ENCODE results near the gene KRT7. TPM values are rescaled to one million over a fixed set of nuclear protein-coding genes. Genes with fewer than 3 reads are reported as not detected.
A peak's percentile ranks its signal among the peaks of the same experiment; 100 is the strongest.
"Not testable (repeated sequence)": the region's sequence is repeated elsewhere in the genome, so short reads cannot be mapped to it uniquely, and the experiment has no call there.

KRT7 gene
- total RNA-seq, 2 donors from 2014 or later, result 69.2 to 196 TPM

- WGBS, 2 donors, result 41 to 71% methylated on average over 2 of the region's 2 CpGs
- Histone ChIP-seq H3K4me1 (peaks cover 83% of the 10 kb centered on the region), H3K9me3 (no peaks in the 10 kb centered on the region), H3K4me3 (no peak overlapping the region), H3K36me3 (replicated peaks in 1 of 2; ENCODE audit: insufficient read depth in 1 of 2, low read depth in 2 of 2) (no peaks in the 10 kb centered on the region), H3K27ac (peak overlapping the region; percentile 92 to 99 (median 95)), H3K27me3 (no peaks in the 10 kb centered on the region)
- TF ChIP-seq CTCF (IDR thresholded peaks at IDR 0.05) (no peak), POLR2A (IDR thresholded peaks at IDR 0.05) (no peak)
- DNase-seq (peak in 1 of 4 donors; percentile 39), ATAC-seq (no peak)
- intact Hi-C loops (cut with DNase I), result no loop called here
Observed at GRCh38 chr12:52249511-52250047, 16.5 kb downstream of the KRT7 start.

GRCh38 chr12:52250048-52250990 lies 17.3 kb downstream of the KRT7 start:
- 51 to 71% methylated on average over 15 to 51 of the region's 52 CpGs for WGBS, 2 donors
- no peak overlapping the region for H3K4me3 ChIP-seq

GRCh38 chr12:52251367-52252051 lies 18.5 kb downstream of the KRT7 start:
- DNase-seq (peak in 1 of 4 donors; percentile 6), ATAC-seq (no peak)
- H3K27me3 ChIP-seq, result no peaks in the 10 kb centered on the region
- TF ChIP-seq POLR2A (IDR thresholded peaks at IDR 0.05) (no peak), CTCF (IDR thresholded peaks at IDR 0.05) (no peak)
- H3K27ac ChIP-seq, result peak overlapping the region in 3 of 4 donors; percentile 59 to 99 (median 92)
- H3K4me3 ChIP-seq, result no peak overlapping the region
- intact Hi-C loops (cut with DNase I), result no loop called here
- no peaks in the 10 kb centered on the region for H3K36me3 ChIP-seq (replicated peaks in 1 of 2; ENCODE audit: insufficient read depth in 1 of 2, low read depth in 2 of 2)
- 73 to 81% methylated on average over 9 of the region's 9 CpGs for WGBS, 2 donors
- H3K4me1 ChIP-seq, result peaks cover 64% of the 10 kb centered on the region
- no peaks in the 10 kb centered on the region for H3K9me3 ChIP-seq

More at GRCh38 chr12:52250048-52250990, 17.3 kb downstream of the KRT7 start:
- Histone ChIP-seq H3K4me1 (peaks cover 76% of the 10 kb centered on the region), H3K27me3 (no peaks in the 10 kb centered on the region), H3K36me3 (replicated peaks in 1 of 2; ENCODE audit: insufficient read depth in 1 of 2, low read depth in 2 of 2) (no peaks in the 10 kb centered on the region), H3K9me3 (no peaks in the 10 kb centered on the region), H3K27ac (peak overlapping the region; percentile 92 to 99 (median 95))
- TF ChIP-seq POLR2A (IDR thresholded peaks at IDR 0.05), result peak; percentile 24 to 48 (median 45)
- TF ChIP-seq CTCF (IDR thresholded peaks at IDR 0.05), result peak in 2 of 7 experiments; percentile 14 to 15
- ATAC-seq (no peak), DNase-seq (peak in 3 of 4 donors; percentile 25 to 40 (median 35))
- intact Hi-C loops (cut with DNase I), result no loop called here

- TF ChIP-seq CTCF (IDR thresholded peaks at IDR 0.05), result peak in 1 of 7 experiments; percentile 6
- intact Hi-C loops (cut with DNase I); H3K36me3 ChIP-seq (replicated peaks in 1 of 2; ENCODE audit: insufficient read depth in 1 of 2, low read depth in 2 of 2); H3K27me3 ChIP-seq; ATAC-seq; H3K9me3 ChIP-seq; H3K4me3 ChIP-seq: not testable (repeated sequence)
- Histone ChIP-seq H3K27ac (peak overlapping the region in 1 of 4 donors; percentile 99), H3K4me1 (peaks cover 57% of the 10 kb centered on the region)
- DNase-seq, result peak in 1 of 4 donors; percentile 23
- 95% methylated on average over 8 of the region's 8 CpGs; no CpG with 5 or more reads in 1 of the 2 donors for WGBS, 2 donors
Observed at GRCh38 chr12:52252175-52252615, 19.2 kb downstream of the KRT7 start.

Measured in body of pancreas (tissue), 4 donors.